Progenitor cell of endocrine pancreas (in vitro differentiated cells): Measurements from ENCODE around the gene MACROD2. TPM values are rescaled to one million over a fixed set of nuclear protein-coding genes. Genes with fewer than 3 reads are reported as not detected.

Experiments used
- DNase-seq: peaks from one replicate; pipeline ENCODE4 v3.0.0; 2021; ENCODE audit warnings: low spot score; ENCODE audit not compliant: unreplicated experiment
- H3K27ac Mint-ChIP-seq: 2 replicates; pipeline ENCODE4 v1.8.0; 2021; ENCODE audit warnings: mild to moderate bottlenecking, moderate library complexity, mixed read lengths
- H3K27me3 Mint-ChIP-seq: 2 replicates; pipeline ENCODE4 v1.8.0; 2021; ENCODE audit warnings: mixed read lengths
- H3K36me3 Mint-ChIP-seq: 2 replicates; pipeline ENCODE4 v1.8.0; 2022; ENCODE audit warnings: mixed read lengths; ENCODE audit not compliant: insufficient read depth
- H3K4me1 Mint-ChIP-seq: 2 replicates; pipeline ENCODE4 v1.8.0; 2021; ENCODE audit warnings: low read depth, mixed read lengths
- H3K4me3 Mint-ChIP-seq: 2 replicates; pipeline ENCODE4 v1.8.0; 2021; ENCODE audit warnings: low read depth, mild to moderate bottlenecking, moderate library complexity, mixed read lengths
- H3K9me3 Mint-ChIP-seq: 2 replicates; pipeline ENCODE4 v1.8.0; 2021; ENCODE audit warnings: low read depth, mixed read lengths
- CTCF ChIP-seq: fragments of 200-600 bp; sonication (generic); IDR thresholded peaks from one replicate; pipeline ENCODE4 v1.5.0; 2021; ENCODE audit warnings: antibody characterized with exemption, mild to moderate bottlenecking; ENCODE audit not compliant: unreplicated experiment
- total RNA-seq: library from RNA; stranded (reverse); gene quantifications from 2 replicates; pipeline ENCODE4 v1.2.1, GENCODE V29; 2021

Gene MACROD2
- total RNA-seq, 1 donor from 2014 or later = 7.6 TPM

- no peak for TF ChIP-seq CTCF
- Mint-ChIP-seq H3K27ac (no peak overlapping the region), H3K4me1 (peaks cover 12% of the 10 kb centered on the region), H3K27me3 (no peaks in the 10 kb centered on the region), H3K4me3 (no peak overlapping the region), H3K36me3 (no peaks in the 10 kb centered on the region), H3K9me3 (peaks cover 3% of the 10 kb centered on the region)
- no peak for DNase-seq
Measured at GRCh38 chr20:14065774-14066173, 70.5 kb downstream of the MACROD2 start.

GRCh38 chr20:14067603-14068002, 72.3 kb downstream of the MACROD2 start:
- Mint-ChIP-seq H3K36me3 (no peaks in the 10 kb centered on the region), H3K9me3 (peaks cover 5% of the 10 kb centered on the region), H3K27me3 (no peaks in the 10 kb centered on the region), H3K27ac (no peak overlapping the region), H3K4me1 (peaks cover 6% of the 10 kb centered on the region), H3K4me3 (no peak overlapping the region)
- no peak for DNase-seq
- no peak for TF ChIP-seq CTCF

- H3K36me3 Mint-ChIP-seq = no peaks in the 10 kb centered on the region
- H3K4me1 Mint-ChIP-seq = no peaks in the 10 kb centered on the region
- TF ChIP-seq CTCF = no peak
- no peaks in the 10 kb centered on the region for H3K27me3 Mint-ChIP-seq
- H3K27ac Mint-ChIP-seq = no peak overlapping the region
- H3K9me3 Mint-ChIP-seq = peaks cover 5% of the 10 kb centered on the region
- DNase-seq = no peak
- no peak overlapping the region for H3K4me3 Mint-ChIP-seq
Measured at GRCh38 chr20:14069796-14070195, 74.5 kb downstream of the MACROD2 start.

- no peaks in the 10 kb centered on the region for H3K36me3 Mint-ChIP-seq
- H3K4me3 Mint-ChIP-seq = no peak overlapping the region
- peaks cover 23% of the 10 kb centered on the region for H3K27me3 Mint-ChIP-seq
- peak overlapping the region; percentile 89 for H3K27ac Mint-ChIP-seq
- H3K9me3 Mint-ChIP-seq = peaks cover 5% of the 10 kb centered on the region
- no peak for DNase-seq
- peaks cover 20% of the 10 kb centered on the region for H3K4me1 Mint-ChIP-seq
- TF ChIP-seq CTCF = no peak
Measured at GRCh38 chr20:14093652-14094051, 98.3 kb downstream of the MACROD2 start.

- no peak overlapping the region for H3K4me3 Mint-ChIP-seq
- H3K36me3 Mint-ChIP-seq = no peaks in the 10 kb centered on the region
- peaks cover 19% of the 10 kb centered on the region for H3K4me1 Mint-ChIP-seq
- no peaks in the 10 kb centered on the region for H3K9me3 Mint-ChIP-seq
- H3K27me3 Mint-ChIP-seq = peaks cover 15% of the 10 kb centered on the region
- no peak for DNase-seq
- no peak for TF ChIP-seq CTCF
- H3K27ac Mint-ChIP-seq = no peak overlapping the region
Measured at GRCh38 chr20:14098261-14098660, 102.9 kb downstream of the MACROD2 start.
